HEK293T (cell line): Measurements from ENCODE around the gene CTF1.
A peak's percentile ranks its signal among the peaks of the same experiment; 100 is the strongest.

ENCODE experiments used
- CTCF ChIA-PET: fragments of 350-600 bp; formaldehyde crosslinking; extraction: SDS; loops from one replicate; lab custom pipeline; 2021; ENCODE audit warnings: antibody characterized with exemption, inconsistent platforms; lab: Yijun Ruan, JAX
- POLR2A ChIA-PET: fragments of 350-600 bp; formaldehyde crosslinking; extraction: SDS; loops from one replicate; lab custom pipeline; 2020; ENCODE audit warnings: antibody characterized with exemption, inconsistent platforms; lab: Yijun Ruan, JAX
- DNase-seq: peaks from one replicate; pipeline ENCODE4 v3.0.0; 2012; ENCODE audit warnings: mixed read lengths; ENCODE audit errors: extremely low spot score
- ARNT ChIP-seq: fragments of 450-650 bp; IDR thresholded peaks from 2 replicates; pipeline ENCODE4 v1.6.1; 2017; ENCODE audit warnings: mild to moderate bottlenecking
- BHLHE40 ChIP-seq: fragments of 450-650 bp; IDR thresholded peaks from 2 replicates; pipeline ENCODE4 v1.6.1; 2016; ENCODE audit warnings: mild to moderate bottlenecking, moderate library complexity, borderline replicate concordance
- CTBP1 ChIP-seq: fragments of 450-650 bp; IDR thresholded peaks from 2 replicates; pipeline ENCODE4 v1.6.1; 2016; ENCODE audit warnings: borderline replicate concordance
- ELF4 ChIP-seq: fragments of 450-650 bp; IDR thresholded peaks from 2 replicates; pipeline ENCODE4 v1.6.1; 2017; ENCODE audit warnings: antibody characterized with exemption
- FOXA1 ChIP-seq: fragments of 450-650 bp; IDR thresholded peaks from 2 replicates; pipeline ENCODE4 v1.6.1; 2016; ENCODE audit warnings: mild to moderate bottlenecking
- FOXK2 ChIP-seq: fragments of 450-650 bp; IDR thresholded peaks from 2 replicates; pipeline ENCODE4 v1.6.1; 2016; ENCODE audit warnings: mild to moderate bottlenecking
- FOXM1 ChIP-seq: fragments of 450-650 bp; IDR thresholded peaks from 2 replicates; pipeline ENCODE4 v1.6.1; 2017; ENCODE audit warnings: mild to moderate bottlenecking, borderline replicate concordance
- HDGF ChIP-seq: fragments of 450-650 bp; IDR thresholded peaks from 2 replicates; pipeline ENCODE4 v1.6.1; 2017; ENCODE audit warnings: antibody characterized with exemption, borderline replicate concordance
- L3MBTL2 ChIP-seq: fragments of 450-650 bp; conservative IDR thresholded peaks from 2 replicates; pipeline ENCODE4 v1.6.1; 2016; ENCODE audit warnings: mild to moderate bottlenecking
- LEF1 ChIP-seq: fragments of 450-650 bp; IDR thresholded peaks from 2 replicates; pipeline ENCODE4 v1.6.1; 2017; ENCODE audit warnings: mild to moderate bottlenecking, borderline replicate concordance
- NFRKB ChIP-seq: fragments of 450-650 bp; IDR thresholded peaks from 2 replicates; pipeline ENCODE4 v1.6.1; 2016; ENCODE audit warnings: mild to moderate bottlenecking, moderate library complexity
- SP1 ChIP-seq: fragments of 450-650 bp; IDR thresholded peaks from 2 replicates; pipeline ENCODE4 v1.6.1; 2017
- SUZ12 ChIP-seq: fragments of 450-650 bp; IDR thresholded peaks from 2 replicates; pipeline ENCODE4 v1.6.1; 2016; ENCODE audit warnings: mild to moderate bottlenecking
- TARDBP ChIP-seq: fragments of 450-650 bp; IDR thresholded peaks from 2 replicates; pipeline ENCODE4 v1.6.1; 2016
- ZNF384 ChIP-seq: fragments of 450-650 bp; IDR thresholded peaks from 2 replicates; pipeline ENCODE4 v1.6.1; 2016
- TF ChIP-seq, protein P1 (sequence below): fragments of 450-650 bp; IDR thresholded peaks from 2 replicates; pipeline ENCODE4 v1.6.1; 2016

The CTF1 gene

DNA sequence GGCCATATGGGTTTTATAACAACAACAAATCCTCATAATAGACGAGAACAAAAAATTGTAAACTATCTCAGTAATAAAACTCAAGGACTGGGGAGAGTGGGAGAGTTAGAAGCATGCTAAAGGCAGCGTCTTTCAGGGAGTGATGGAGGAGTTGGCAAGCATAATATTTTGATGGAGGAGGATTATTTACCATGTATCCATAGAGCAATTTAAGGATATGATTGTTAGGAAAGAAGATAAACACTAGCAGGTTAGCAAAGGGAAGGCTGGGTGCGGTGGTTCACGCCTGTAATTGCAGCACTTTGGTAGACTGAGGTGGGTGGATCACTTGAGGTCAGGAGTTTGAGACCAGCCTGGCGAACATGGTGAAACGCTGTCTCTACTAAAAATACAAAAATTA, 30.4 kb upstream of the CTF1 start:
- CTCF ChIA-PET = interaction anchor here (0.6 to 0.7 kb wide), 2 partner anchors 9 to 132 kb away, joined by 3 to 7 read pairs; no protein-coding TSS in a partner anchor
- DNase-seq = no peak
- POLR2A ChIA-PET = interaction anchor here (1.0 to 1.5 kb wide), 3 partner anchors 9 to 61 kb away, joined by 3 to 7 read pairs (median 3); no protein-coding TSS in a partner anchor
- TF ChIP-seq LEF1 = no peak
- no peak for TF ChIP-seq SP1
- no peak for TF ChIP-seq HDGF
- no peak for TF ChIP-seq BHLHE40
- TF ChIP-seq FOXA1 = no peak

DNA sequence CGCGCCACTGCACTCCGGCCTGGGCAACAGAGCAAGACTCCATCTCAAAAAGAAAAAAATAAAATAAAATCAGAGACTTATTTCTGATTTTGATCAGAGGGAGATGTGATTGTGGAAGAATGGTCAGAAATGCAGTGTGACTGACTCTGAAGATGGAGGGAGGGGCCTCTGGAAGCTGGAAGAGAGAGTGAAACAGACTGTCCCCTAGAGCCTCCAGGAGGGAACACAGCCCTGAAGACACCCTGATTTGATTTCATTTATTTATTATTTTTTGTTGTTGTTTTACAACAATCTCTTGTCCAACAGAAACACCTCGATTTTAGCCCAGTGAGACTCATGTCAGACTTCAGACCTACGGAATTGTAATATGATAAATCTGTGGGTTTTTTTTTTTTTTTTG, 28.7 kb upstream of the CTF1 start:
- CTCF ChIA-PET = interaction anchor here (1.1 to 1.9 kb wide), 2 partner anchors 23 to 53 kb away, joined by 3 to 11 read pairs; no protein-coding TSS in a partner anchor
- POLR2A ChIA-PET = interaction anchor here (1.0 to 1.6 kb wide), 2 partner anchors 28 to 34 kb away, joined by 4 to 9 read pairs; partner anchors contain the start of gene CTF1
- TF ChIP-seq ZNF384 (0 out of 2 replicates have a peak, but pooled peaks have one; percentile 62), FOXK2 (no peak)
- peak; percentile 69 for DNase-seq

DNA sequence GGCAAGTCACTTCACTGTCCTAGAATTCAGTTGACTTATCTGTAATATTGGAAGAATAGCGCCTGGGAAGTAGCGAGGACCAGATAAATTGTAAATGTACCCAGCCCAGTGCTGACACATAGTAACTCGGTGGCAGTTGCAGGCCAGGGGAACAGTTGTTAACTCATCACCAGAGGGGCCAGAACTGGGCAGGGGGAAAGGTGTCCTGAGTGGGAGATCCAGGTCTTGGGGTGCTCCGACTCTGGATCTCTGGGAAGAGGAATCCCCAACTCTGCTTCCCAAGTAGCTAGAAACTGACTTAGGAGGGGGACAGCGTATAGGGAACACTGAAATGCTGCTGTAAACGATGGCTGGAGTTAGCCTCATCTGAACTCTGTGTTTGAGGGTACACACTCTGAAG, 25.5 kb upstream of the CTF1 start:
- no peak for DNase-seq
- TF ChIP-seq LEF1 = no peak
- TF ChIP-seq FOXM1 = no peak
- ChIA-PET POLR2A (interaction anchor here (1.3 to 1.5 kb wide), 2 partner anchors 16 to 65 kb away, joined by 3 to 5 read pairs; no protein-coding TSS in a partner anchor), CTCF (interaction anchor here (0.6 to 1.3 kb wide), 4 partner anchors 26 to 66 kb away, joined by 3 to 4 read pairs (median 4); no protein-coding TSS in a partner anchor)

DNA sequence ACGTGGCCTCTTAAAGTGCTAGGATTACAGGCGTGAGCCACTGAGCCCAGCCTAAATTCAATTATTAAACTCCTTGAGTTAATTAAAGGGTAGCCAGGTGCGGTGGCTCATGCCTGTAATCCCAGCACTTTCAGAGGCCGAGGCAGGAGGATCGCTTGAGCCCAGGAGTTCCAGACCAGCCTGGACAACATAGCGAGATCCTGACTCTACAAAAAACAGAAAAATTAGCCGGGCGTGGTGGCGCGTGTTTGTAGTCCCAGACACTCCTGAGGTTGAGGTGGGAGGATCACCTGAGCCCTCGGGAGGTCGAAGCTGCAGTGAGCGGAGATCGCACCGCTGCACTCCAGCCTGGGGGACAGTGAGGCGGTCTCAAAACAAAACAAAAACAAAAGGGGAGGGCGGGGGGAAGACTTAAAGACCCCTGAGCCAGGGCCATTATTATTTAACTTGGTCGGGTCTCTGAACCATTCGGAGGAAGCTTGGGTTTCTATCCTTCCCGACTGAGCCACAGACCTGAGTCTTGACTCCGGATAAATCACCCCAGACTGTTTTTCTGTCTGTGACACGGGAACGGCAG, 22.1 kb upstream of the CTF1 start:
- no peak for DNase-seq
- CTCF ChIA-PET = interaction anchor here (0.6 to 3.5 kb wide), 4 partner anchors 28 to 968 kb away, joined by 3 to 9 read pairs (median 6); no protein-coding TSS in a partner anchor
- POLR2A ChIA-PET = interaction anchor here (0.7 to 5.6 kb wide), 30 partner anchors 9 to 782 kb away, joined by 3 to 55 read pairs (median 6); partner anchors contain the start of genes BCL7C, CTF1, PHKG2 and ZNF629
- TF ChIP-seq L3MBTL2 (peak; percentile 63), ARNT (no peak)

DNA sequence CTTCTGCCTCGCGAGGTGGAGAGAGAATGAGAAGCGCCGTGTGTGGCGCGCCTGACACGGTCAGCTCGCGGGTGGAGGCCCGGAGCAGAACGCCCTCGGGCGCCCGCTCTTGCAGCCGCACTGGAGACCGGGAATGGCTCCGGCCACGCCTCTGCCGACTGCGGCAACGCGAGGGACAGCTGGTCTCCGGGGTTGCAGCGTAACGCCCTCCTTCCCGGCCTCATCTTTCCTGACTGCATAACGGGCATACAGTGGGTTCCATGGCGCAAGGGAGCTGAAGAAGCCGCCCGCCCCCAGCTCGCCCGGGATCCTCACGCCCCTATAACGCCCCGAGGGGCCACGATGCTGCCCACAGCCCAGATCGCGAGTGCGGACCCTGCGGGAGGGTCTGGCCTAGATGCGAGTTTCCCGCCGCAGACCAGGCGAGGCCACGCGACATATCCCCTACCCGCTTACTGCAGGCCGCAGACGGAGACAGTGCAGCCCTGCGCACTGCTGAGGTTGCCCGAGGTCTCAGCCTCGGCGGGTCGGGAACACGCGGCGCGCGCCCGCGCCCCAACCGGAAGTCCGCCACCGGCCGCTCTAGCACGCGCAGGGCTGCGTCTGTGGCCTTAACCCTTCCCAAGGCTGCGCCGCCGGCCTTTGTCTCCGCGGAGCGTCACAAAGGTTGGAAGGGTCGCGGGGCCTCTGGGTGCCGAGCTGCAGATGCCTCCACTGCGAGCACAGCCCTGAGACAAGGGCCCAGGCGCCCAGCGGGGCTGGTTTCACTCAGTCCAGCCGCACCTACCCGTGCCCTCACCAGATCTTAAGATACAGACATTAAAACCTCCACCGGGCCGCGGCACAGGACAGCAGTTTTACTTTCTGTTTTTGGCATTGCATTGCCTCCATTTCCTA, 21.3 kb upstream of the CTF1 start:
- CTCF ChIA-PET = interaction anchor here (0.6 to 3.5 kb wide), 6 partner anchors 27 to 967 kb away, joined by 3 to 9 read pairs (median 4); no protein-coding TSS in a partner anchor
- DNase-seq = peak; percentile 97
- no peak for TF ChIP-seq ARNT
- peak; percentile 18 for TF ChIP-seq HDGF
- peak; percentile 85 for TF ChIP-seq ELF4
- no peak for TF ChIP-seq SUZ12
- peak; percentile 98 for TF ChIP-seq L3MBTL2
- no peak; the same call in 1 of the 2 replicates for TF ChIP-seq TARDBP
- no peak for TF ChIP-seq ZNF384
- POLR2A ChIA-PET = interaction anchor here (0.7 to 5.6 kb wide), 32 partner anchors 9 to 782 kb away, joined by 3 to 55 read pairs (median 5); partner anchors contain the start of genes BCL7C, CTF1, PHKG2 and ZNF629

DNA sequence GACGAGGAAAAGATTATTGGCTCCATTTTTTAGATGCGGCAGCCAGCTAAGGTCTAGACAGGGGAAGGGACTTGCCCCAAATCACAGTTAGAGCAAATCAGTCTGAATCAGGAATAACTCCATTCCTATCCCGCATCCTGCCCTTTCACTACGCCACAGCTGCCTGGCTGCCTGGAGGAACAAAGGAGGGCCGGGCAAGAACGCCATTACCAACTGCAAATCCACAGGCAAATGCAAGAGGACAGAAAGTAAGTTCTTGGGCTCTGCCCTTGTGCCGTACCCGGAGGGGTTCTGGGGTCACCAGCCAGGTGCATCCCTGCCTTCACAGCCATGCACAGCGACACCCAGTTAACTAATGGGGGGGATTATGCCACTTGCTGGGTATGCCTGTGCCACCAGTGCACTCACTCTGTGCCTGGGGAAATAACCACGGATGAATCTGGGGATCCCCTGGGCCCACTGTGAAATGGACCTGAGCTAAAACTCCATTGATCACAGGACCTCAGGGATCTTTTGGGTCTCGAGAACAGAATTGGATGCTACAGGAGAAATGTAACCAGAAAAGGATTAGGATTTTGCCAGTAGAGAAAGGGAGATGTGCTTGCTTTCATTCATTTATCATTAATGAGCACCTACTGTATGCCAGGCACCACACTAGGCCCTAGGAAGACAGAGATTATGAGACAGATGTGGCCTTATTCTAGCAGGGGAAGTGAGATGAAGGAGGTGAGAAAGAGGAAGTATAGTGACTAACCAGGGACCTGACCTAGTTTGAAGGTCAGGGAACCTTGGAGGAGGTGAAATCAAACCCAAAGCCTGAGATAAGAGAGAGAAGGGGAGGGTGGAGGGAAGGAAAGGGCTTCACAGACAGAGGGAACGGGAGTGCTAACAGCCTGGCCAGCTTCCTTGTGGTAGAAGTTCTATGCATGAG, 20.3 kb upstream of the CTF1 start:
- no peak for DNase-seq

DNA sequence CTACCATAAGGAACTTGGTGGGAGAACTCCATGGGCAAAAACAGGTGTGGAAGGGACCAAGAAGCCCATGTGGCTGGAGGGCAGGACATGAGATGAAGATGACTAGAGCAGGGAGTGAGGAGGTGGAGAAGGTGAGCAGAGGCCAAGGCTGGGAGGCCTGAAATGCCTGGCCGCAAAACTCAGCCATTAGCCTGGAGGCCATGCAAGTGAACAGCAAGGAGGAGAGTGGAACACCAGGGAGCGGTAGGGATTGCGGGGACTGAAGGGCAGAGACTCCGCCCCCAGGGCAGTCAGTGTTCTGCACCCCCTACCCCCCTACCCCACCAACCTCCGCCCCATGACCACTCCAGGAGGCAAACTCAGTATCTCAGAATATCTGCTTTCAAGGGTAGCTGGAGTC, 19.5 kb upstream of the CTF1 start:
- DNase-seq = peak; percentile 61
- ChIA-PET CTCF (interaction anchor here (1.0 to 1.1 kb wide), 2 partner anchors 16 to 65 kb away, joined by 3 to 4 read pairs; no protein-coding TSS in a partner anchor), POLR2A (interaction anchor here (1.4 to 5.6 kb wide), 6 partner anchors 8 to 70 kb away, joined by 3 to 55 read pairs (median 42); partner anchors contain the start of genes BCL7C and CTF1)
- TF ChIP-seq FOXM1 (no peak), ARNT (no peak), FOXA1 (no peak), NFRKB (no peak), L3MBTL2 (no peak), FOXK2 (no peak), BHLHE40 (no peak), ELF4 (no peak), LEF1 (no peak), SUZ12 (no peak), ZNF384 (no peak), HDGF (no peak), CTBP1 (no peak), SP1 (no peak), TARDBP (no peak)
- TF ChIP-seq, protein P1, sequence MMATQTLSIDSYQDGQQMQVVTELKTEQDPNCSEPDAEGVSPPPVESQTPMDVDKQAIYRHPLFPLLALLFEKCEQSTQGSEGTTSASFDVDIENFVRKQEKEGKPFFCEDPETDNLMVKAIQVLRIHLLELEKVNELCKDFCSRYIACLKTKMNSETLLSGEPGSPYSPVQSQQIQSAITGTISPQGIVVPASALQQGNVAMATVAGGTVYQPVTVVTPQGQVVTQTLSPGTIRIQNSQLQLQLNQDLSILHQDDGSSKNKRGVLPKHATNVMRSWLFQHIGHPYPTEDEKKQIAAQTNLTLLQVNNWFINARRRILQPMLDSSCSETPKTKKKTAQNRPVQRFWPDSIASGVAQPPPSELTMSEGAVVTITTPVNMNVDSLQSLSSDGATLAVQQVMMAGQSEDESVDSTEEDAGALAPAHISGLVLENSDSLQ = no peak

More for the DNA sequence above, 20.3 kb upstream of the CTF1 start:
- no peak for TF ChIP-seq SP1
- TF ChIP-seq TARDBP = no peak
- no peak for TF ChIP-seq FOXA1
- TF ChIP-seq ZNF384 = no peak
- TF ChIP-seq SUZ12 = no peak
- ChIA-PET CTCF (interaction anchor here (1.0 to 1.7 kb wide), 4 partner anchors 17 to 88 kb away, joined by 4 to 8 read pairs (median 4); no protein-coding TSS in a partner anchor), POLR2A (interaction anchor here (1.0 to 5.6 kb wide), 16 partner anchors 10 to 128 kb away, joined by 3 to 55 read pairs (median 14); partner anchors contain the start of genes BCL7C, CTF1, PHKG2 and ZNF629)
